Karpas-422 (cell line): Measurements from ENCODE around the gene GRM3. TPM values are rescaled to one million over a fixed set of nuclear protein-coding genes. Genes with fewer than 3 reads are reported as not detected.

Source experiments
- DNase-seq: peaks from one replicate; pipeline ENCODE4 v3.0.0-alpha.2; 2015
- H2AFZ ChIP-seq: fragments of 200-600 bp; sonication (generic); 2 replicates; pipeline ENCODE4 v1.6.1; 2014; ENCODE audit warnings: antibody characterized with exemption, low read length, mixed read lengths
- H3K27ac ChIP-seq: fragments of 200-600 bp; sonication (generic); 2 replicates; pipeline ENCODE4 v1.5.1; 2014; ENCODE audit warnings: mild to moderate bottlenecking, low read length, moderate library complexity
- H3K27me3 ChIP-seq: fragments of 200-600 bp; sonication (generic); 2 replicates; pipeline ENCODE4 v1.6.1; 2014; ENCODE audit warnings: low read length, mixed read lengths
- H3K36me3 ChIP-seq: fragments of 200-600 bp; sonication (generic); 2 replicates; pipeline ENCODE4 v1.6.1; 2014; ENCODE audit warnings: low read length, mixed read lengths; ENCODE audit not compliant: insufficient read depth
- H3K4me1 ChIP-seq: fragments of 200-600 bp; sonication (generic); 2 replicates; pipeline ENCODE4 v1.6.1; 2014; ENCODE audit warnings: mild to moderate bottlenecking, low read length, mixed read lengths
- H3K4me2 ChIP-seq: fragments of 200-600 bp; sonication (generic); 2 replicates; pipeline ENCODE4 v1.6.1; 2014; ENCODE audit warnings: low read length, low read depth, mild to moderate bottlenecking; ENCODE audit not compliant: poor library complexity, severe bottlenecking
- H3K4me3 ChIP-seq: fragments of 200-600 bp; sonication (generic); 2 replicates; pipeline ENCODE4 v1.5.1; 2014; ENCODE audit warnings: mild to moderate bottlenecking, antibody characterized with exemption, low read length, mixed read lengths
- H3K79me2 ChIP-seq: fragments of 200-600 bp; sonication (generic); 2 replicates; pipeline ENCODE4 v1.6.1; 2014; ENCODE audit warnings: mild to moderate bottlenecking, low read length, mixed read lengths
- H3K9ac ChIP-seq: fragments of 200-600 bp; sonication (generic); 2 replicates; pipeline ENCODE4 v1.6.0; 2014; ENCODE audit warnings: low read length
- H3K9me2 ChIP-seq: fragments of 200-600 bp; sonication (generic), shearing (Covaris generic); replicated peaks from 2 replicates; pipeline ENCODE4 v1.6.0; 2014; ENCODE audit warnings: mild to moderate bottlenecking, low read length, moderate library complexity; ENCODE audit not compliant: insufficient read depth
- H3K9me3 ChIP-seq: fragments of 300-700, 200-600 bp; sonication (generic); 2 replicates; pipeline ENCODE4 v1.6.1; 2014; ENCODE audit warnings: low read length, mixed read lengths
- H4K20me1 ChIP-seq: fragments of 200-600 bp; sonication (generic); 2 replicates; pipeline ENCODE4 v1.6.1; 2014; ENCODE audit warnings: mild to moderate bottlenecking, antibody characterized with exemption, low read length, low read depth; ENCODE audit not compliant: insufficient read depth
- total RNA-seq: library from RNA; depleted of rRNA; stranded (reverse); fragments of >200 nt; shearing (Covaris generic); gene quantifications from 2 replicates; pipeline ENCODE4 v1.2.3, GENCODE V29; 2014; ENCODE audit warnings: low replicate concordance

Gene GRM3
- total RNA-seq, 1 experiment from 2014 or later = not detected

GRCh38 chr7:86785641-86786040 is 141.9 kb downstream of the GRM3 start:
- Histone ChIP-seq H3K36me3 (no peaks in the 10 kb centered on the region), H3K9ac (no peak overlapping the region), H3K4me1 (no peaks in the 10 kb centered on the region), H3K4me2 (no peak overlapping the region), H3K4me3 (no peak overlapping the region), H3K9me3 (no peaks in the 10 kb centered on the region), H3K27ac (no peak overlapping the region), H3K27me3 (no peaks in the 10 kb centered on the region), H3K79me2 (no peaks in the 10 kb centered on the region), H4K20me1 (no peaks in the 10 kb centered on the region), H3K9me2 (no peaks in the 10 kb centered on the region), H2AFZ (no peak overlapping the region)
- DNase-seq = no peak

- H3K9me3 ChIP-seq = no peaks in the 10 kb centered on the region
- no peaks in the 10 kb centered on the region for H3K9me2 ChIP-seq
- no peak overlapping the region for H3K4me3 ChIP-seq
- H3K9ac ChIP-seq = no peak overlapping the region
- no peaks in the 10 kb centered on the region for H3K4me1 ChIP-seq
- no peak overlapping the region for H3K4me2 ChIP-seq
- no peaks in the 10 kb centered on the region for H3K79me2 ChIP-seq
- H2AFZ ChIP-seq = no peak overlapping the region
- H3K36me3 ChIP-seq = no peaks in the 10 kb centered on the region
- H4K20me1 ChIP-seq = no peaks in the 10 kb centered on the region
- no peak overlapping the region for H3K27ac ChIP-seq
- H3K27me3 ChIP-seq = no peaks in the 10 kb centered on the region
- DNase-seq = no peak
Measured at GRCh38 chr7:86786376-86786775, 142.7 kb downstream of the GRM3 start.

GRCh38 chr7:86788948-86789347 is 145.2 kb downstream of the GRM3 start:
- Histone ChIP-seq H3K9me3 (no peaks in the 10 kb centered on the region), H4K20me1 (no peaks in the 10 kb centered on the region), H3K4me3 (no peak overlapping the region), H3K36me3 (no peaks in the 10 kb centered on the region), H3K79me2 (no peaks in the 10 kb centered on the region), H3K9ac (no peak overlapping the region), H3K4me1 (no peaks in the 10 kb centered on the region), H3K27me3 (no peaks in the 10 kb centered on the region), H3K9me2 (no peaks in the 10 kb centered on the region), H2AFZ (no peak overlapping the region), H3K27ac (no peak overlapping the region), H3K4me2 (no peak overlapping the region)
- no peak for DNase-seq

- H3K27me3 ChIP-seq = no peaks in the 10 kb centered on the region
- H3K4me2 ChIP-seq = no peak overlapping the region
- no peaks in the 10 kb centered on the region for H3K4me1 ChIP-seq
- H3K9me3 ChIP-seq = no peaks in the 10 kb centered on the region
- no peaks in the 10 kb centered on the region for H4K20me1 ChIP-seq
- H2AFZ ChIP-seq = no peak overlapping the region
- no peaks in the 10 kb centered on the region for H3K36me3 ChIP-seq
- no peak for DNase-seq
- H3K9me2 ChIP-seq = no peaks in the 10 kb centered on the region
- no peak overlapping the region for H3K4me3 ChIP-seq
- H3K27ac ChIP-seq = no peak overlapping the region
- H3K79me2 ChIP-seq = no peaks in the 10 kb centered on the region
- no peak overlapping the region for H3K9ac ChIP-seq
Measured at GRCh38 chr7:86790383-86790782, 146.7 kb downstream of the GRM3 start.

- no peak overlapping the region for H3K9ac ChIP-seq
- H4K20me1 ChIP-seq = no peaks in the 10 kb centered on the region
- no peaks in the 10 kb centered on the region for H3K9me2 ChIP-seq
- H2AFZ ChIP-seq = no peak overlapping the region
- H3K9me3 ChIP-seq = no peaks in the 10 kb centered on the region
- no peaks in the 10 kb centered on the region for H3K4me1 ChIP-seq
- H3K4me2 ChIP-seq = no peak overlapping the region
- no peak overlapping the region for H3K4me3 ChIP-seq
- DNase-seq = no peak
- no peaks in the 10 kb centered on the region for H3K79me2 ChIP-seq
- H3K36me3 ChIP-seq = no peaks in the 10 kb centered on the region
- no peak overlapping the region for H3K27ac ChIP-seq
- H3K27me3 ChIP-seq = no peaks in the 10 kb centered on the region
Measured at GRCh38 chr7:86792260-86792659, 148.6 kb downstream of the GRM3 start.

- Histone ChIP-seq H3K9ac (no peak overlapping the region), H3K27ac (no peak overlapping the region), H4K20me1 (no peaks in the 10 kb centered on the region), H3K9me3 (no peaks in the 10 kb centered on the region), H2AFZ (no peak overlapping the region), H3K79me2 (no peaks in the 10 kb centered on the region), H3K36me3 (no peaks in the 10 kb centered on the region), H3K4me2 (no peak overlapping the region), H3K9me2 (no peaks in the 10 kb centered on the region), H3K4me3 (no peak overlapping the region), H3K27me3 (no peaks in the 10 kb centered on the region), H3K4me1 (no peaks in the 10 kb centered on the region)
- no peak for DNase-seq
Measured at GRCh38 chr7:86793136-86793535, 149.4 kb downstream of the GRM3 start.

- no peak overlapping the region for H3K4me2 ChIP-seq
- H3K36me3 ChIP-seq = no peaks in the 10 kb centered on the region
- no peaks in the 10 kb centered on the region for H3K27me3 ChIP-seq
- peak; percentile 64 for DNase-seq
- H2AFZ ChIP-seq = no peak overlapping the region
- H3K27ac ChIP-seq = no peak overlapping the region
- no peaks in the 10 kb centered on the region for H4K20me1 ChIP-seq
- H3K79me2 ChIP-seq = no peaks in the 10 kb centered on the region
- no peaks in the 10 kb centered on the region for H3K9me2 ChIP-seq
- H3K9me3 ChIP-seq = no peaks in the 10 kb centered on the region
- H3K4me1 ChIP-seq = no peaks in the 10 kb centered on the region
- H3K9ac ChIP-seq = no peak overlapping the region
- H3K4me3 ChIP-seq = no peak overlapping the region
Measured at GRCh38 chr7:86814661-86815379, 171.1 kb downstream of the GRM3 start.

GRCh38 chr7:86815556-86815955 is 171.8 kb downstream of the GRM3 start:
- Histone ChIP-seq H2AFZ (no peak overlapping the region), H3K9ac (no peak overlapping the region), H3K4me3 (no peak overlapping the region), H3K27me3 (no peaks in the 10 kb centered on the region), H3K27ac (no peak overlapping the region), H4K20me1 (no peaks in the 10 kb centered on the region), H3K79me2 (no peaks in the 10 kb centered on the region), H3K36me3 (no peaks in the 10 kb centered on the region), H3K4me2 (no peak overlapping the region), H3K9me2 (no peaks in the 10 kb centered on the region), H3K4me1 (no peaks in the 10 kb centered on the region), H3K9me3 (no peaks in the 10 kb centered on the region)
- no peak for DNase-seq
